Smooth muscle cell (in vitro differentiated cells): Measurements from ENCODE around the gene TBX3. TPM values are rescaled to one million over a fixed set of nuclear protein-coding genes. Genes with fewer than 3 reads are reported as not detected.

Experiments used
- DNase-seq: peaks from one replicate; lab custom pipeline; 2025; ENCODE audit not compliant: unreplicated experiment; lab: John Stamatoyannopoulos, UW
- H2AFZ ChIP-seq: fragments of 200-600 bp; sonication (generic); 2 replicates; pipeline ENCODE4 v1.6.0; 2016; ENCODE audit warnings: antibody characterized with exemption, low read depth, mild to moderate bottlenecking
- H3F3A ChIP-seq: fragments of 200-600 bp; sonication (generic); 2 replicates; pipeline ENCODE4 v1.6.0; 2017; ENCODE audit warnings: antibody characterized with exemption, low read depth
- H3K27ac ChIP-seq: fragments of 200-600 bp; sonication (generic); 2 replicates; pipeline ENCODE4 v1.5.1; 2016; ENCODE audit warnings: low read depth, mild to moderate bottlenecking
- H3K27me3 ChIP-seq: fragments of 200-600 bp; sonication (generic); 2 replicates; pipeline ENCODE4 v1.6.1; 2016; ENCODE audit warnings: low read depth, mild to moderate bottlenecking
- H3K36me3 ChIP-seq: fragments of 200-600 bp; sonication (generic); 2 replicates; pipeline ENCODE4 v1.5.1; 2016; ENCODE audit warnings: low read depth
- H3K4me1 ChIP-seq: fragments of 200-600 bp; sonication (generic); 2 replicates; pipeline ENCODE4 v1.5.1; 2016; ENCODE audit warnings: low read depth
- H3K4me2 ChIP-seq: fragments of 200-600 bp; sonication (generic); 2 replicates; pipeline ENCODE4 v1.6.0; 2016; ENCODE audit warnings: mild to moderate bottlenecking
- H3K4me3 ChIP-seq: fragments of 200-600 bp; sonication (generic); 2 replicates; pipeline ENCODE4 v1.5.1; 2016; ENCODE audit warnings: mild to moderate bottlenecking
- H3K79me2 ChIP-seq: fragments of 200-600 bp; sonication (generic); 2 replicates; pipeline ENCODE4 v1.6.0; 2016; ENCODE audit warnings: low read depth, mild to moderate bottlenecking
- H3K9ac ChIP-seq: fragments of 200-600 bp; sonication (generic); 2 replicates; pipeline ENCODE4 v1.6.0; 2016; ENCODE audit warnings: low read depth
- H3K9me3 ChIP-seq: fragments of 200-600 bp; sonication (generic); replicated peaks from 2 replicates; pipeline ENCODE4 v1.5.1; 2016; ENCODE audit warnings: low read depth
- H4K20me1 ChIP-seq: fragments of 200-600 bp; sonication (generic); 2 replicates; pipeline ENCODE4 v1.6.0; 2016; ENCODE audit warnings: low read depth
- WGBS: methylation state at CpG from one replicate; pipeline ENCODE4 v1.1.7; 2016; ENCODE audit warnings: low lambda C conversion rate; 5-methylcytosine and 5-hydroxymethylcytosine counted together
- polyA plus RNA-seq: library from polyadenylated mRNA; unstranded; fragments of >200 nt; fragmentation: Nextera tagmentation; extraction: Ambion mirVana; gene quantifications from 2 replicates; pipeline ENCODE4 v1.2.1, GENCODE V29; 2016
- total RNA-seq: library from RNA; depleted of rRNA; stranded (reverse); fragments of >200 nt; gene quantifications from 2 replicates; pipeline ENCODE4 v1.2.3, GENCODE V29; 2014
- TF ChIP-seq, protein P1 (sequence below): fragments of 200-600 bp; sonication (generic); IDR thresholded peaks from 2 replicates; pipeline ENCODE4 v1.5.1; 2017; ENCODE audit warnings: borderline replicate concordance, mild to moderate bottlenecking, antibody characterized with exemption; ENCODE audit not compliant: insufficient read depth, poor library complexity, severe bottlenecking

The TBX3 gene
- total and polyA plus RNA-seq, 2 experiments from 2014 or later, result 100 TPM

DNA sequence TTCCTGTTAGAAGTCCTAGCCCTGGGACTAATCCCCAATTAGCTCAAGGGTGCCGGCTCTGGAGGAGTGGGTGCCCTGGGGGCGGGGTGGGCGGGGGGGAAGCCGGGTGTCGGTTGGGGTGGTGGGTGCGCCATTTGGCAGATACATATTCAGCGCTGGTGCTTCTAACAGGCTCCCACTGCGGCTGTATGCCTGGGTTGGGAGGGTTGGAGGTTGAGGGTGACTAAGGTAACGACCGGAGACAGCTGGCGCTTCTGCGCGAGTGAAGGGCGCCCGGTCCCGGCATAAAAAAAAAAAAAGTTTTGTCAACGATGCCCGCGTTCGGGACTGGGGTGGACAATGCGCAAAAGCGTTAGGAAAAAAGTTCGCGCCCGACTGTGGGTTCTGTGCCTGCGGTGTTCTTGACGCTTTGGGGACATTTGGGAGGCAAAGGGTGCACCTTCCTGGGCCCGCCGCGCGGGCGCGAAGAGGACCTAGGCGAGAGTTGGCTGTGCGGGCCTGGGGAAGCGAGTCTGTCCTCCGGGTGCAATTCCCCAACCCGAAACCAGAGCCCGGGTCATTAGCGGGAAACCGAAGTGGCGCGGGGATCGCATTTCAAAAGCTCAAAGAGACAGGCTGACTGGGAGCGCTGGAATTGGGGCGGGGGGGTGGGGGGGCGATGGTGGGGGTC, 19.2 kb downstream of the TBX3 start:
- peaks cover 36% of the 10 kb centered on the region for H3K79me2 ChIP-seq
- no peak for DNase-seq
- H2AFZ ChIP-seq, result peak overlapping the region; percentile 80
- no peaks in the 10 kb centered on the region for H3K36me3 ChIP-seq
- H3K9ac ChIP-seq, result peak overlapping the region; percentile 74
- H3K9me3 ChIP-seq, result no peaks in the 10 kb centered on the region
- H3K27me3 ChIP-seq, result no peaks in the 10 kb centered on the region
- TF ChIP-seq, protein P1, sequence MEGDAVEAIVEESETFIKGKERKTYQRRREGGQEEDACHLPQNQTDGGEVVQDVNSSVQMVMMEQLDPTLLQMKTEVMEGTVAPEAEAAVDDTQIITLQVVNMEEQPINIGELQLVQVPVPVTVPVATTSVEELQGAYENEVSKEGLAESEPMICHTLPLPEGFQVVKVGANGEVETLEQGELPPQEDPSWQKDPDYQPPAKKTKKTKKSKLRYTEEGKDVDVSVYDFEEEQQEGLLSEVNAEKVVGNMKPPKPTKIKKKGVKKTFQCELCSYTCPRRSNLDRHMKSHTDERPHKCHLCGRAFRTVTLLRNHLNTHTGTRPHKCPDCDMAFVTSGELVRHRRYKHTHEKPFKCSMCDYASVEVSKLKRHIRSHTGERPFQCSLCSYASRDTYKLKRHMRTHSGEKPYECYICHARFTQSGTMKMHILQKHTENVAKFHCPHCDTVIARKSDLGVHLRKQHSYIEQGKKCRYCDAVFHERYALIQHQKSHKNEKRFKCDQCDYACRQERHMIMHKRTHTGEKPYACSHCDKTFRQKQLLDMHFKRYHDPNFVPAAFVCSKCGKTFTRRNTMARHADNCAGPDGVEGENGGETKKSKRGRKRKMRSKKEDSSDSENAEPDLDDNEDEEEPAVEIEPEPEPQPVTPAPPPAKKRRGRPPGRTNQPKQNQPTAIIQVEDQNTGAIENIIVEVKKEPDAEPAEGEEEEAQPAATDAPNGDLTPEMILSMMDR, result no peak
- peaks cover 16% of the 10 kb centered on the region for H3F3A ChIP-seq
- peaks cover 37% of the 10 kb centered on the region for H3K4me1 ChIP-seq
- H3K4me2 ChIP-seq, result peak overlapping the region; percentile 89
- 1% methylated on average over 45 of the region's 47 CpGs for WGBS
- peak overlapping the region; percentile 78 for H3K27ac ChIP-seq
- H4K20me1 ChIP-seq, result no peaks in the 10 kb centered on the region
- H3K4me3 ChIP-seq, result peak overlapping the region; percentile 62

DNA sequence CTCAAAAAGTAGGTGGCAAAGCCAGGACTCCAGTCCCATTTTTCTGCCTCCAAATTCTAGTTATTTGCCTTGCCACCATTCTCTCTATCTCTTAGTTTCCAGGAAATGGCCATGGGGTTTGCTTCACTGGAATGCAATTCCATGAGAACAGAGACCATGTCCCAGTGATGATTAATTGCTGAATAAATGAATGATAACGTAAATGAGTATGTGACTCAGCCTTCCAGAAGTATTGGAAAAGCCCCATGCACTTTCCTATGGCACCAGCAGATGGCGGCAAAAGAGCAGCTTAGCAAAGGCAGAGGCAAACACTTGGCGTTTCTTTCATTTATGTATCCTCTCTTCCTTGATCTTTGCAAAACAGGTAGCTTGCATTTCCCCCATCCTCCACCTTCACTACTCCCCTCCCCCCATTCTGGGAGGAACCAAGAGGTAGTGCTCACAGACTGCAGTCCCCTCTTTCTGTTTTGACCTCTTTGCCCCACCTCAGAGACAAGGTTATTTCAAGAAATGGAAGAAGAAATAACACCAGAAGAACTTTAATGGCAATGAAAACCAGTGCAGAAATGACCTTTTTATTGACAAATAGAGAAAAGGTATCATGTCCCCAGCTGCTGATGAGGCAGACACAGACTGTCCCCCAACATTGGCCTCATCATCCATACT, 21.3 kb downstream of the TBX3 start:
- TF ChIP-seq, protein P1, result peak; percentile 93
- peaks cover 36% of the 10 kb centered on the region for H3K79me2 ChIP-seq
- no peaks in the 10 kb centered on the region for H3K9me3 ChIP-seq
- H3K4me3 ChIP-seq, result no peak overlapping the region
- peak overlapping the region; percentile 11 for H3K9ac ChIP-seq
- peaks cover 20% of the 10 kb centered on the region for H3F3A ChIP-seq
- H3K4me1 ChIP-seq, result peaks cover 35% of the 10 kb centered on the region
- peak overlapping the region; percentile 89 for H3K4me2 ChIP-seq
- H3K36me3 ChIP-seq, result no peaks in the 10 kb centered on the region
- H3K27me3 ChIP-seq, result no peaks in the 10 kb centered on the region
- 0% methylated on average over 3 of the region's 3 CpGs for WGBS
- H3K27ac ChIP-seq, result peak overlapping the region; percentile 78
- no peak overlapping the region for H2AFZ ChIP-seq
- peak; percentile 52 for DNase-seq
- H4K20me1 ChIP-seq, result no peaks in the 10 kb centered on the region

DNA sequence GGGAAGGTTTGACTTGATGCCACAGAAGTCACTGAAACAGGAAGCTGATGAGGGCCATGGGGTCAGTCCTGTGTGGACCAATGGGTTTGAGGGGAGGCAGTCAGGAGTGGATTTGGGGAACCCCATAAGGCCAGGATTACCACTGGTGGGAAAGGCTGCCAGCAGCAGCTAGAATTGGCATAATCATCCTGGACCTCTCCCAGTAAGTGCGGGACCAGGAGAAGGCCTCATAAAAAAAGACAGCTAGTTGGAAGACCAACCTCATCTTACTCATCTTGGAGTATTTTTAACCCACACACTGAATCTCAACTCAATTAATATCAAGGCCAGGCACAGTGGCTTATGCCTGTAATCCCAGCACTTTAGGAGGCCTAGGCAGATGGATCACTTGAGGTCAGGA, 22.7 kb downstream of the TBX3 start:
- TF ChIP-seq, protein P1, result no peak
- no peaks in the 10 kb centered on the region for H3K36me3 ChIP-seq
- H3K4me2 ChIP-seq, result no peak overlapping the region
- no peaks in the 10 kb centered on the region for H4K20me1 ChIP-seq
- WGBS, result 17% methylated on average over 1 of the region's 1 CpG
- H3F3A ChIP-seq, result peaks cover 23% of the 10 kb centered on the region
- H3K9me3 ChIP-seq, result no peaks in the 10 kb centered on the region
- H3K27me3 ChIP-seq, result no peaks in the 10 kb centered on the region
- peaks cover 23% of the 10 kb centered on the region for H3K79me2 ChIP-seq
- no peak overlapping the region for H3K4me3 ChIP-seq
- no peak overlapping the region for H3K9ac ChIP-seq
- H3K4me1 ChIP-seq, result peaks cover 32% of the 10 kb centered on the region
- no peak for DNase-seq
- no peak overlapping the region for H3K27ac ChIP-seq
- H2AFZ ChIP-seq, result no peak overlapping the region
